ENCODE results near the gene MYEF2.

Gene MYEF2

DNA sequence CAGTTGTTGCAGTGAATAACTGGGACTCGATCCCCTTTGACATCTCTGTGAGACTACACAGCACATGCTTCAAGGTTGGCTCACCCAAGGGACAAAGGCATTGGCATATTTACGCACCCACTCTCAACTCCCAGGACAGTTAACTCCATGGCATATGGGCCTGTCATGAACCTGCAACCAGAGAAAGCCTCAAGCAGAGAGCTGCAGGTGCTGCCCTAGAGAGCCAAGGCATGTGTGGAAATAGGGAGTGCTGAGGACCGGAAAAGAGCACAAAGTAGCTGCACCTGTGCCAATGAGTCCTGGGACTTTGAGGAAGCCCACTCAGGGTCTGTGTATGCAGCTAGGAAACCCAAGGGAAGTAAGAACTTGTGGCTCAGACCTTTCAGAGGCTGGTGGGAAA, 90.3 kb downstream of the MYEF2 start:
- DNase-seq (ENCODE audit: low read depth) = no peak

DNA sequence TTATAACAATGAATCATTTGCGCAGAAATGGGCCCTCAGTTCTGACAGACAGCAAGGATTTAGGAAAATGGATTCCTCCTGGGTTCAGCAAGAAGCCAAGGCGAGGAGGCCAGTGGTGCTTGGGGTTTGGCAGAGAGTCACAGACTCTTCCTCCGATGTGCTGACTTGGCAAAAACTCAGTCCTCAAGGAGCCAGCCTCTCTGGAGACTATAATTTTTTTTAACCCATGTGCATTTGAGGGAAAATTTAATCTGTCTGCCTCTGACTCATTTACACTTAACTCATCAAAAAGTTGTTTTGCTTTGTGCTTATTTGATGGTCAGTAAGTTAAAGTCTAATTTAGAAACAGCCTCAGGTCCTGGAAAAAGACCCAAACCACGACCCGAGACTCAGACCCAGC, 91.5 kb downstream of the MYEF2 start:
- no peak for DNase-seq (ENCODE audit: low read depth)

DNA sequence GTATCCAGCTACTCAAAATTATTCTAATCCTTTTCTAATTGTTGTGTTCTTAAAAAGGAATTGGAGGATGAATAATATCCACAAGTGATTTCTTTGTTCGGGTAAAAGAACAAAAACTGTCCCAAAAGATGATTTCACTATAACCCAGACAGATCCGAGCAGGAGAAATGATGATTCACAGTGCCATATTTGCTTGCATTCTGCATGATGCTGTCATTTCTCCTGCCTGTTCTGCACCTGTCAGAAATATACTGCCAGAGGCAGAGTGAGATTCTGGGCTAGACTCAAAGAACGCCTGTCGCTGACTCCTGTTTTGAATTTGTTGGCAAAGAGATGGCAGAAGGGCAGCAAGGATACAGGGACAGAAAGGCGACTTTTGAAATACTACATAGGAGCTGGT, 92.0 kb downstream of the MYEF2 start:
- DNase-seq (ENCODE audit: low read depth) = no peak

DNA sequence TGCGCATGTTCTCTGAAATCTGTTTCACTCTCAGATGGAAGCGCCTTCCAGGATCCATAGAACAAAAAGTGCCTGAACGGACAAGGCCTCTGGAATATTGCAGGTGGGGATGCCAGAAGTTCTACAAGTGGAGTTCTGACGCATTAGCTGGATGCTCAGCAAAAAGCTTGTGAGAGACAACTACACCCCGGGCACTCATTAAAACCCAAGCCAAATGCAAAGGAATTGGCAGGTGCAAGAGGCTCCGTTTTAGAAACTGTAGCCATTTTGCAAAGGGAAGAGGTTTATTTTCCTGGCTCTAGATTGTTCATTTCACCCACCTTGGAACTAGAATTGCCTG, 92.5 kb downstream of the MYEF2 start:
- DNase-seq (ENCODE audit: low read depth) = no peak

DNA sequence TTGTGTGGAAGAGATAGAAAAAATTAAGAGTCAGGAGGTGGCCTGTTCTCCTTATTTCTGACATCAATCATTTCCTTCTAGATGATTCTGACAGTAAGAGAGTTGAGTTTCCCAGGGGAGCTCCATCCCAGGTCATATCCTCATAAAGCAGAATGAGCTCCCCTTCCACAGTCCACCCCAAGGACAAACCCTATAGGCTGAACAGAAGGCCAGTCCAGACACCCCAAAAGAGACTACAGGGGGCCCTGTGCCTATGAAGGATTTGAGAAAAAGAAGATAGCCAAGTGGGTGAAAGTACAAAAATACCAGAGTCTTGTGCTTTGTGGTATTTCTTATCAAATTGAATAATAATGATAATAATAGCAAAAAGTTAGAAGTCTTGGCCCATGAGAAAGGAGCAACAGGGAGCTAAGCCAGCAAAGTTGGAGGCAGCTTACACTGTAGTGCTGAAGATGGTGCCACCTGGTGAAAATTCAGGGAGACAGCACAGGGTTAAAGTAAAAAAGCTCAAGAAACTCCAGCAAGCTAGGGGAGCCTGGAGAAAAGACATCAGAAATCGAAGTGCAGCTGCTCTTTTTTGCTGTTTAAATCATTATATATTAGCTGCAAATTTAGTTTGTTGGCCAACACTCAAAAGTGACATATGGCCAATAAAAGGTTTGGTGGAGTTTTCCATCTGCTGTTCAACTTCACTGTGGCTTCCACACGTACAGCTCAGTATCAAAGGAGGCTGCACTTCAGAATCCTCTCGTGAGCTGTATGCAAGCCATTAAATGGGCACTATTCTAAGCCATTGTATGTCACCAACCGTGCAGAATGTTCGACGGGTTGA, 93.1 kb downstream of the MYEF2 start:
- no peak for DNase-seq (ENCODE audit: low read depth)

All from activated T-cell treated with anti-CD3 and anti-CD28 coated beads for 48 hours (primary cell).